Endothelial cell of umbilical vein (primary cell): ENCODE data around the gene PBLD. TPM values are rescaled to one million over a fixed set of nuclear protein-coding genes. Genes with fewer than 3 reads are reported as not detected.
A peak's percentile ranks its signal among the peaks of the same experiment; 100 is the strongest.

ENCODE experiments used
- BruUV-seq: library from RNA; stranded (reverse); fragments of 400-500 nt; replicated peaks from 2 replicates; lab custom pipeline; 2021; lab: Mats Ljungman, UMichigan
- CTCF ChIA-PET: fragments of 300-600, 350-600 bp; sonication (Branson Sonifier 250); formaldehyde crosslinking; loops from one replicate; lab custom pipeline; 2021; ENCODE audit warnings: antibody characterized with exemption, inconsistent platforms; lab: Charles Lee
- POLR2A ChIA-PET: fragments of 300-600, 350-600 bp; sonication (Branson Sonifier 250); formaldehyde crosslinking; loops from one replicate; lab custom pipeline; 2021; ENCODE audit warnings: antibody characterized with exemption, inconsistent platforms; lab: Charles Lee
- DNase-seq: peaks from one replicate; pipeline ENCODE4 v3.0.0-alpha.2; 2011; ENCODE audit warnings: low read depth, low spot score
- FAIRE-seq: peaks from 2 replicates; lab custom pipeline; 2011; peaks lifted over from hg19 to GRCh38; lab: Jason Lieb, UNC
- H2AFZ ChIP-seq: 2 replicates; pipeline ENCODE4 v1.6.0; 2012; ENCODE audit warnings: low read depth, low read length, control low read depth, inconsistent platforms
- H3K27ac ChIP-seq: 2 replicates; pipeline ENCODE4 v1.5.1; 2011; ENCODE audit warnings: low read depth, mild to moderate bottlenecking, control low read depth, low read length, moderate library complexity; ENCODE audit not compliant: insufficient read depth
- H3K27me3 ChIP-seq, 2 experiments: 2 replicates each; pipeline versions ENCODE4 v1.6.0 to v1.6.1; 2011; ENCODE audit warnings: low read length in 2 of 2, mixed read lengths in 1 of 2; ENCODE audit not compliant: control insufficient read depth in 2 of 2, insufficient read depth in 2 of 2
- H3K36me3 ChIP-seq, 2 experiments: 2 replicates in 1 of 2; 3 replicates in 1 of 2; pipeline ENCODE4 v1.5.1; 2011; ENCODE audit warnings: low read length in 2 of 2, mild to moderate bottlenecking in 1 of 2, moderate library complexity in 1 of 2; ENCODE audit not compliant: control insufficient read depth in 2 of 2, insufficient read depth in 2 of 2; ENCODE audit errors: extremely low read depth in 1 of 2
- H3K4me1 ChIP-seq: 3 replicates; pipeline ENCODE4 v1.5.1; 2011; ENCODE audit warnings: mild to moderate bottlenecking, low read length; ENCODE audit not compliant: control insufficient read depth, insufficient read depth; ENCODE audit errors: extremely low read depth
- H3K4me2 ChIP-seq: 2 replicates; pipeline ENCODE4 v1.6.1; 2011; ENCODE audit warnings: low read length, control low read depth, mixed read lengths; ENCODE audit not compliant: insufficient read depth
- H3K4me3 ChIP-seq, 3 experiments: fragments of 200-600 bp in 1 of 3; sonication (generic), shearing (Covaris generic) in 1 of 3; replicated peaks in 1 of 3; 2 replicates each; pipeline ENCODE4 v1.5.1; 2011 to 2016; ENCODE audit warnings: control low read depth in 3 of 3, low read length in 3 of 3, mild to moderate bottlenecking in 2 of 3, inconsistent platforms in 1 of 3, low read depth in 1 of 3, moderate library complexity in 1 of 3; ENCODE audit not compliant: insufficient read depth in 1 of 3
- H3K79me2 ChIP-seq: 2 replicates; pipeline ENCODE4 v1.6.0; 2012; ENCODE audit warnings: low read length, inconsistent platforms; ENCODE audit not compliant: control insufficient read depth, insufficient read depth
- H3K9ac ChIP-seq: replicated peaks from 2 replicates; pipeline ENCODE3; 2011; ENCODE audit warnings: low read length, control low read depth; ENCODE audit not compliant: insufficient read depth; ENCODE audit errors: extremely low read depth
- H3K9me1 ChIP-seq: replicated peaks from 3 replicates; pipeline ENCODE4 v1.6.0; 2011; ENCODE audit warnings: mild to moderate bottlenecking, low read length; ENCODE audit not compliant: control insufficient read depth, insufficient read depth; ENCODE audit errors: extremely low read depth
- H3K9me3 ChIP-seq: replicated peaks from 2 replicates; pipeline ENCODE4 v1.5.1; 2012; ENCODE audit warnings: low read length, inconsistent platforms; ENCODE audit not compliant: control insufficient read depth, insufficient read depth
- H4K20me1 ChIP-seq: replicated peaks from 2 replicates; pipeline ENCODE3; 2011; ENCODE audit warnings: mild to moderate bottlenecking, low read length; ENCODE audit not compliant: control insufficient read depth, insufficient read depth; ENCODE audit errors: extremely low read depth
- FOS ChIP-seq: IDR thresholded peaks from 2 replicates; pipeline ENCODE4 v1.6.1; 2011; ENCODE audit warnings: mild to moderate bottlenecking, low read length, moderate library complexity, borderline replicate concordance; ENCODE audit not compliant: insufficient read depth
- GATA2 ChIP-seq: IDR thresholded peaks from 2 replicates; pipeline ENCODE4 v1.7.0; 2011; ENCODE audit warnings: low read depth, mild to moderate bottlenecking, moderate library complexity, mixed read lengths, low read length; ENCODE audit not compliant: insufficient read length, insufficient read depth
- dilution Hi-C: fragments of 300-500 bp; cut with MboI; formaldehyde crosslinking; loops from one replicate; pipeline ENCODE4 v1.15.0; 2019; ENCODE audit warnings: low sequenced_read_pairs; ENCODE audit not compliant: extremely low pct_ligation_motif_present
- intact Hi-C: fragments of 100-400 bp; cut with micrococcal nuclease; formaldehyde crosslinking; loops from one replicate; pipeline ENCODE4 v1.10.0; 2022
- polyA plus RNA-seq, 4 experiments: library from polyadenylated mRNA; depleted of rRNA in 3 of 4; stranded (reverse) in 3 of 4; unstranded in 1 of 4; fragments of >200 nt; gene quantifications; 2 replicates each; pipeline versions ENCODE4 v1.2.1 to v1.2.3, GENCODE V29; 2011 to 2012; ENCODE audit warnings: missing spikeins in 1 of 4
- total RNA-seq: library from RNA; stranded (reverse); gene quantifications from 2 replicates; pipeline ENCODE4 v1.2.3, GENCODE V29; 2021
- TF ChIP-seq, protein P1 (sequence below), 2 donors: IDR thresholded peaks; 1 replicate in 1 of 2; 2 replicates in 1 of 2; pipeline ENCODE4 v1.5.1; 2011; ENCODE audit warnings: low read length in 2 of 2, mild to moderate bottlenecking in 2 of 2, moderate library complexity in 2 of 2, control low read depth in 1 of 2, inconsistent platforms in 1 of 2, low read depth in 1 of 2; ENCODE audit not compliant: insufficient read depth in 1 of 2; ENCODE audit errors: extremely low read depth in 1 of 2

Gene PBLD
- total and polyA plus RNA-seq, 2 donors (not counting 3 experiments of a cell fraction or from before 2014, with no cell fraction given) = 1.5 to 5.1 TPM

DNA sequence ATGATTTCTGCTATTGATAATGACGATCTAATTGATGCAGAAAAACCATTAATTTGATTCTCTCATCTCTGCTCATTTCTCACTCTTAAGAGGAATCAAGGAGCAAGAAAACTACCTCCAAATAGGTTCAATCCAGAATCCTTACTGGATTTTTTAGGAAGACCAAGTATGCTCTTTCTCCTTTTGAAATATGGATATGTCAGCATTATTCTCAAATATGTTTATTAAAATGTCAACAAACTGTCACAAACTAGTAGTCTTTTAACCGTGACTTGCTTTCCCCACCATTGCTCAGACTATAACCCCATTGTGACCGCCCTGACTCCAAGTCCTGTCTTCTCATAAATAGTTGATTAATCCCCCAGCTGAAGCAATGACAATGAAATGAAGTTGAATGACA is 99.7 kb downstream of the PBLD start:
- dilution Hi-C loops = no loop called here
- Histone ChIP-seq H4K20me1 (no peaks in the 10 kb centered on the region), H3K9me1 (no peaks in the 10 kb centered on the region), H3K4me2 (no peak overlapping the region), H3K36me3 (no peaks in the 10 kb centered on the region), H3K79me2 (no peaks in the 10 kb centered on the region), H3K9me3 (no peaks in the 10 kb centered on the region), H2AFZ (no peak overlapping the region), H3K27me3 (peaks cover 23 to 29% of the 10 kb centered on the region in 2 experiments), H3K4me1 (peaks cover 12% of the 10 kb centered on the region), H3K27ac (no peak overlapping the region), H3K9ac (no peak overlapping the region), H3K4me3 (no peak overlapping the region)
- peak; percentile 37 for FAIRE-seq
- DNase-seq = no peak
- TF ChIP-seq GATA2 (no peak), FOS (no peak)
- TF ChIP-seq, protein P1, sequence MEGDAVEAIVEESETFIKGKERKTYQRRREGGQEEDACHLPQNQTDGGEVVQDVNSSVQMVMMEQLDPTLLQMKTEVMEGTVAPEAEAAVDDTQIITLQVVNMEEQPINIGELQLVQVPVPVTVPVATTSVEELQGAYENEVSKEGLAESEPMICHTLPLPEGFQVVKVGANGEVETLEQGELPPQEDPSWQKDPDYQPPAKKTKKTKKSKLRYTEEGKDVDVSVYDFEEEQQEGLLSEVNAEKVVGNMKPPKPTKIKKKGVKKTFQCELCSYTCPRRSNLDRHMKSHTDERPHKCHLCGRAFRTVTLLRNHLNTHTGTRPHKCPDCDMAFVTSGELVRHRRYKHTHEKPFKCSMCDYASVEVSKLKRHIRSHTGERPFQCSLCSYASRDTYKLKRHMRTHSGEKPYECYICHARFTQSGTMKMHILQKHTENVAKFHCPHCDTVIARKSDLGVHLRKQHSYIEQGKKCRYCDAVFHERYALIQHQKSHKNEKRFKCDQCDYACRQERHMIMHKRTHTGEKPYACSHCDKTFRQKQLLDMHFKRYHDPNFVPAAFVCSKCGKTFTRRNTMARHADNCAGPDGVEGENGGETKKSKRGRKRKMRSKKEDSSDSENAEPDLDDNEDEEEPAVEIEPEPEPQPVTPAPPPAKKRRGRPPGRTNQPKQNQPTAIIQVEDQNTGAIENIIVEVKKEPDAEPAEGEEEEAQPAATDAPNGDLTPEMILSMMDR (IDR thresholded peaks at IDR 0.05; ENCODE audit: extremely low read depth in 1 of 2, insufficient read depth in 1 of 2, low read depth in 1 of 2, low read length in 2 of 2) = no peak
- ChIA-PET POLR2A (no interaction called here), CTCF (no interaction called here)
- intact Hi-C loops = no loop called here
- no TSS peak for BruUV-seq

Other genes with a start within 250 kb of the PBLD start
- not detected in 2 replicates for gene MYPN, start 223.4 kb downstream of the PBLD start, total RNA-seq
- gene MYPN, start 223.4 kb downstream of the PBLD start, polyA plus RNA-seq = 0.01 TPM in 1 of 2 replicates, not detected in the other
- gene ATOH7, start 100.8 kb downstream of the PBLD start, total RNA-seq = not detected in 2 replicates
- 0.05 TPM in 1 of 2 replicates, not detected in the other for gene ATOH7, start 100.8 kb downstream of the PBLD start, polyA plus RNA-seq
- 146 and 151 TPM in 2 replicates for gene HNRNPH3, start 864 bp downstream of the PBLD start, total RNA-seq
- gene HNRNPH3, start 864 bp downstream of the PBLD start, polyA plus RNA-seq = 17.9 and 34.0 TPM in 2 replicates
- gene RUFY2, start 74.3 kb upstream of the PBLD start, total RNA-seq = 24.2 and 26.1 TPM in 2 replicates
- gene RUFY2, start 74.3 kb upstream of the PBLD start, polyA plus RNA-seq = 5.3 and 5.7 TPM in 2 replicates
- 18.1 and 18.2 TPM in 2 replicates for gene DNA2, start 139.0 kb upstream of the PBLD start, total RNA-seq
- gene DNA2, start 139.0 kb upstream of the PBLD start, polyA plus RNA-seq = 2.0 and 3.5 TPM in 2 replicates
- gene SLC25A16, start 194.6 kb upstream of the PBLD start, total RNA-seq = 20.0 and 20.2 TPM in 2 replicates
- 6.2 and 8.8 TPM in 2 replicates for gene SLC25A16, start 194.6 kb upstream of the PBLD start, polyA plus RNA-seq
- gene TET1, start 227.4 kb upstream of the PBLD start, total RNA-seq = 1.3 and 1.5 TPM in 2 replicates
- 0.21 and 0.23 TPM in 2 replicates for gene TET1, start 227.4 kb upstream of the PBLD start, polyA plus RNA-seq